ENCODE data around the gene RIN3.

RIN3 gene

DNA sequence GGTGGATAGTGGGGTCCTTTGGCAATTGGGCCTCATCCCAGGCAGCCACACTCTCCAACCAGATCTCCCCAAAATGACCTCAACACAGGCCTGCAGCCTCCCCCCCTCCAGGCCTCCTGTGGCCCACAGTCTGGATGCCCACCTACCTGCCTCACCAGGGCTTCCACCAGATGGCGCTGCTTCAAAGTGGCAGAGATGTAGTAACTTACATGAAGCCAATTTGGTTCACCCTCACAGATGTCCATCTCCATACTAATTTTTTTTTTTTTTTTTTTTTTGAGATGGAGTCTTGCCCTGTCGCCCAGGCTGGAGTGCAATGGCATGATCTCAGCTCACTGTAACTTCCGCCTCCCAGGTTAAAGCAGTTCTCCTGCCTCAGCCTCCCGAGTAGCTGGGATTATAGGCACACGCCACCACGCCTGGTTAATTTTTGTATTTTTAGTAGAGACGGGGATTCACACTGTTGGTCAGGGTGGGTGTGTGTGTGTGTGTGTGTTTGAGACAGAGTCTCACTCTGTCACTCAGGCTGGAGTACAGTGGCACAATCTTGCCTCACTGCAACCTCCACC, 201.2 kb downstream of the RIN3 start:
- DNase-seq (ENCODE audit: low read depth in 2 of 2), result peak; percentile 63 to 80

DNA sequence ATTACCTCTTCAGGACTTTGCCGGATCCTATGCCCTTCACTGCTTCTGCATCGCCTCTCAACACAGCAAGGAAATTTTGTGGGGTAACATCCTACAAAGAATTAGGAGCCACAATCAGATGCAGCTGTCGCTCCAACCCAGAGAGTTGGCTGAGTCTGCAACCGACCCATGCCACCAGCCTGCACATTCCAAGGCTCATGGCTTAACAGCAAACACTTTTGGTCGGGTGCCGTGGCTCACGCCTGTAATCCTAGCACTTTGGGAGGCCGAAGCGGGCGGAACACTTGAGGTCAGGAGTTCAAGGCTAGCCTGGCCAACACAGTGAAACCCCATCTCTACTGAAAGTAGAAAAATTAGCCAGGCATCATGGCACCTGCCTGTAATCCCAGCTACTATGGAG, 202.6 kb downstream of the RIN3 start:
- DNase-seq (ENCODE audit: low read depth in 2 of 2), result no peak

DNA sequence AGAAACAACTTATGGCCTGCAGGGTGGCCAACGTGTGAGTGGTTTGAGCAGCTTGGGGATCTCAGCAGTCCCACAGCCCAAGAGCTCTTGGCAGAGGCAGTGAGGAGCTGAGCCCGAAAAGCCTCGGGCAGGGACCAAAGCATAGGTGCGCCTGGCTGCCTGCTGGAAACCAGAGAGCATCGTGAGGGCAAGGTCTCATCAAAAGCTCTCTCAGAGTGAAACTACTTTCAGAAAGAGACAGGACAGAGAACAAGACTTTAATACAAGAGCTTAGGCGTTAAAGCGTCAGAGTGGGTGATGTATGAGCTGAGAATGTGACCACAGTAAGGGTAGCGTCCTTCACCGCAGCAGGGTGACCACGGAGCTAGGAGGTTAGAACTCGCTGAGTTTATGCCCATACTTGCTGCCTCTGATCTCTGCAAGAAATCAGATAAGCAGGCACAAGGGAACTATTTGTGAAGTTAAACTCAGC, 204.0 kb downstream of the RIN3 start:
- DNase-seq (ENCODE audit: low read depth in 2 of 2), result no peak

DNA sequence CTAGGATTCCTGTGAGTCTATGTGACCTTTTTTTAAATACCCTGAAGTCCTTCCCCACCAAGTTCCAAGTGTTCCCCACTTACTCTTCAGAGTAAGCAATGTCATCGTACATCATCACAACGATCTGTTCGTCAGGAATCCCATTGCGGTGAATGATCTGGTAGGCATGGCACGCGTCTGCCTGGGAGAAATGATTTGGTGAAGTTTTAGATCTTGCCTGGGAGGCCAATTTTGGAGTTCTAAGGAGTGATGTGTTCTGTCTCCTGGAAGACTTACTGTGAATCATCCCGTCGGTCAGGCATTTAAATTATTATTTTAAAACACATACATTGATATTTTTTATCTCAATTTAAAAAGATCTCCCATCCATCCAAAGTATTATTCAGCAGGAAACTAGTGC, 205.1 kb downstream of the RIN3 start:
- DNase-seq (ENCODE audit: low read depth in 2 of 2), result no peak

DNA sequence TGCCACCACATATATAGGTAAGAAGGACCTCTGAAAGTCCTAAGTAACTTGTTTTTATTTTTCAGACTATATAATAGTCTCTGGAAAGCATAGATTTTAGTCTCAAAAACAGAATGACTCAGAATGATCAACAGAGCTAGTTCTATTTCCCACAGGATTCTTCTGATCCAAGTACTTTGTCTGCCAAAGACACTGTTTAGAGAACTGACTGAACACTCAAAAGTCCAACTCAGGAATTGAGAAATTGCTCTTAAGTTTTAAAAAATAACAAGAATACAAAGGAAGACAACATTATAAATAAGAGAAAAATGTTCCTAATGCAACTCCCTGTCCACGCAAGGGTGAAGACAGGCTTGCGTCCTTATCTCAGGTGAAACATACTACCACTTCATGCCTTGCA, 205.8 kb downstream of the RIN3 start:
- DNase-seq (ENCODE audit: low read depth in 2 of 2), result no peak

DNA sequence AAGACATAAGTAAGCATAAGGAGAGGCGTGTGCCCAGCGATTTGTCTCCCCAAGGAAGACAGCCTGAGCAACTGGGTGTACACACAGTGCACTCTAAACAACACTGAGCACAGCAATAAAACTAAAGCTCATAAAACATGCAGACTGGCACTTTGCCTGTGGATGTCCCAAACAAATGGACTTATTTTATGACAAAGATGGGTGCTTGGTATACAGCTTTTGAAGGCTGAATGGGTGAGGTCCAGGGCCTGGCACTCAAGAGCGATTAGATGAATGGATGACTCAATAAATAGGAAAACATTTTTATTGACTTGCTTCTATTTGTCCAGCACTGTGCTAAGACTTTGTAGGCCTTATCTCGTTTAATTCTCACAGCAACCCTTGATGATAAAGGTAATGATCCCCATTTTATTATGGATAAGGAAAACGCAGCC, 206.3 kb downstream of the RIN3 start:
- no peak for DNase-seq (ENCODE audit: low read depth in 2 of 2)

DNA sequence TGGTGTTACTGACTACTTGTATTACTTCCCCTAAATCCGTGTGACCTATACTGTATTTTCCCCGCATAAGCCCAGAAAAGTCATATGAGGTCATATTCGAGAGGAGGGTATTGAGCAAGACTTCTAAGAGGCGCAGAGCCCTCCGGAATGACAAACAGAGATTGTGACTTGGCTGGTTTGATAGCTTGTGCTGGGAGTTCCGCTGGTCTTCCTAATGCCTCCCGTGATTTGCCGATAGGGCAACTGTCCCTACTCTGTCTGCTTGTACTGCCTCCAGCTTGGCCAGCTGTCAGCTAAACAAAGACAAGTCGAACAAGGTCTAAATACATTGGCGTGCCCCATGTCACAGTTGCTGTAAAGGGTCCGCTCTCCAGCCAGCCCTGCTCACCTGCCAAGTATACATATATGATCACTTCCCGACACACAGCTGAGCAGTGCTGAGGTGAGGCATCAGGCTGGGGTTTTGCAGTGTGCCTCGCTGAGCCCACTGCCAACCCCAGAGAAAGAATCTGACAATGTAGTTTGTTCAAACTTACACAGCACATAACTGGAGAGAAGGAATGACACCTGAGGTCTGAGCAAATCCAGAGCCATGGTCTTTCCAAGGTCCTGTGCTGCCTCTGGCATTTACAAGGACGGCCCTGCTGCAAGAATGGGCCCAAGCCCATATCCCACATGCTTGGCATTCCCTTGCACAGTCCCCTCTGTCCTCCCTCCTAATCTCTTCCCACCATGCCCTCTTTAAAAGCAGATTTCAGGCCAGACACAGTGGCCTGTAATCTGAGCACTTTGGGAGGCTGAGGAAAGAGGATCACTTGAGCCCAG, 211.1 kb downstream of the RIN3 start:
- no peak for DNase-seq (ENCODE audit: low read depth in 2 of 2)

DNA sequence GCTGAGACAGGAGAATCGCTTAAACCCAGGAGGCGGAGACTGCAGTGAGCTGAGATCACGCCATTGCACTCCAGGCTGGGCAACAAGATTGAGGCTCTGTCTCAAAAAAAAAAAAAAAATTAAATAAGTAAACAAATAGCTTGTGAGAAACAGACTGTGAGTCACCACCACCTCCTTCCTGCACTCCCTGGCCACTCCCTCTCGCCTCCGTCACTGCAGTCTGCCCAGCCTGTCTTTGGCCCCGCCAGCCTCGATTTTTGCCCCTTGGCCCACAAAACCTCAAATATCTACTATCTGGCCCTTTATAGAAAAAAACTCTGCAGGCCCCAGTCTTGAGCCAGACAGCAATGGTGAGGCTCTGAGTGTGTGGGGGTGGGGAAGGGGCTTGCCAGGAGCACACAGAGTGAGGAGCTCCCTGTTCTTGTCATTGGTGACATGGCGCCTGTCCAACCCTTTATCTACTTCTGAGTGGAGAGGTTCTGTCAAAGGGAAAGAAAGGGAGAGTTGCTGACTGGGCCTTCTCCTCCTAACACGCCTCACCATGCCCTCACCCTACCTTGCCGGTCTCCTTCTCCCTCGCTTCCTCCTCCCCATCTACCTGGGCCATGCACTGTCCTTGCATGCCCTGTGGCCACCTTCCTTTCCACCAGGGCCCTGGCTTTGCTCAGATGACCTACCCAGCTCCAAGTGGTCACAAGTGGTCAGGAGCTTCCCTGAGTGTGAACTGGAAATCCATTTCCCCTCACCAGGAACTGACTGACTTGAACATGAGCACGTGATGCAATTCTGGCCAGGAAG, 212.8 kb downstream of the RIN3 start:
- DNase-seq (ENCODE audit: low read depth in 2 of 2), result no peak

DNA sequence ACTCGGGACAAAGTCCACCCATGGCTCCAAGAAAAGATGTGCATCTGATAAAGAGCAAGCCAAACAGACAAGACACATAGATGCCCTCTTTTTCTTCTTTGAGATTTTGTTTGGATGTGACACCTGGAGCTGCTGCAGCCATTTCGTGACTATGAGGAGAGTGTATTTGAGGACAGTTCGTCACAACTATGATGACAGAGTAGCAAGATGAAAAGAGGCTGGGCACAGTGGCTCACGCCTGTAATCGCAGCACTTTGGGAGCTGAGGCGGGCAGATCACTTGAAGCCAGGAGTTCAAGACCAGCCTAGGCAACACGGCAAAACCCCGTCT, 213.3 kb downstream of the RIN3 start:
- DNase-seq (ENCODE audit: low read depth in 2 of 2), result no peak

DNA sequence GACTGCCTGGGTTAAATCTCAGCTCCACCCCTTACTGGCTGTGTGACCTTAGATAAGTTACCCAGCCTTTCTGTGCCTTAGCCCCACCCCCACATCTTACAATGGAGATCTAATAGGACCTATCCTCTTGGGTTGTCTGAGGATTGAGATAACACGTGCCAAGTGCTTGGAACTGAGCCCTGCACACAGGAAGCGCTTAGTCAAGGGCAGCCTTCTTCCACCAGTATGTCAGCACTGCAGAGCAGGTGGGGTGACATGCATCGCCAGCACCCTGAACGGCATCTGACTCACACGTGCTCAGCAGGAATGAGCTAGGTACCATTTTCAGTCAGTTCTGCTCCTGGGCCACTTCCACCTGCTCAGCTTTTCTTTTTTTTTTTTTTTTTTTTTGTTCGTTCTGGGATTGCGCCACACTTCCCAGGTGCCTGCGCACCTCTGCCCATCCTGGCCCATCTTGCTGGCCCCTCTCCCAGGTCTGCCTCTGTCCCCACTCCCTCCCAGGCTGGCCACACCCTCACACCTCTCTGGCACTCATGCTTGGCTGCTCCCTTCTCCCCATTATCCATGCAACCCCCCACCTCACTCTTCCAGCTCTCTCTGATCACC, 215.3 kb downstream of the RIN3 start:
- DNase-seq (ENCODE audit: low read depth in 2 of 2), result no peak

DNA sequence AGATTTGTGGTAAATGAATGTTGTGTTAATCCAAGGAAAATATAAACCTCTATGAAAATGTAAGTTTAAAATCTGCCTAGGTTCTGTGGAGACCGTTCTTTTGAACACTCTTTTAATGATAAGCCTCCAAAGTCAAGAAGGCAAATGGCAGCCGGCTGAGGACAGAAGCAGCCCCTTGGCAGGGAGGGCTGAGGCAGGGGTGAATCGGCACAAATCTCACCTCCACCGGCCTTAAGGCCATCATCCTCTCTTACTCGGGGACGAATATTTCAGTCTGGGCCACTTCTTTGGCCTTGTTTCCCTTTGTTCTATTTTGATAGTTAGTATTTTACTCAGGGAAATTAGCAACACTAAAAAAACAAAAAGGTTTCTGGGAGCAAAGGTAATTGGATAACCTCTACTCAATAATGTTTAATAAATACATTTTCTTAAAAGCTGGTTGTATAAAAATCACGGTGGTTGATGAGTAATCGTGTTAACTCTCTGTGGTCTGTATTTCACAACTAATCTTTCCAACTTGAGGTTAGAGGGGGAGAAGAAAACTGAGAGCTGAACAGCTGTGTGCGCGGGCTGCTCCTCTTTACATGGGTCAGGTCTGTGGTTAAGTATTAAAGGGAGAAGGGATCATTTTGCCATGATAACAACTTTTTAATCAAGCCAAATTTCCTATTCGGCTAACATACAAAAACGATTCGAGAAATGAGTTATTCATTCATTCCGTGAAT, 216.2 kb downstream of the RIN3 start:
- DNase-seq (ENCODE audit: low read depth in 2 of 2), result no peak

DNA sequence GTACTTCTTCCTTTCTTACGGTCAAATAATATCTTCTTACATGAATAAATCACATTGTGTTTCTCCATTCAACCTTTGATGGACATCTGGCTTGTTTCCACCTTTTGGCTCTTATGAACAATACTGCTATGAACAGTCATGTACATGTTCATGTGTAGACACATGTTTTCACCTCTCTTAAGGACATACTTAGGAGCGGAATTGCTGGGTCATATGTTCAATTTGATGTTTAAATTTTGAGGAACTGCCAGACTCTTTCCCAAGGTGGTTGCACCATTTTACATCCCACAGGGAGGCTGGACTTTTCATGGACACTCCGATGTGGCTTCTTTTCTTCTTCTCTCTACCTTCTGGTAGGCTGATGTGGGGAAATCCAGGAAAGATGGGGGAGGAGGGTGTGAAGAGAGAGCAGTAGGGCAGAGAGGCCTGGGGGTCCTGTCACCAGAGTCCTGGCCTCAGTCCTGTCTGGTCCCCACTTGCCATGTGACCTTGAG, 218.1 kb downstream of the RIN3 start:
- no peak for DNase-seq (ENCODE audit: low read depth in 2 of 2)

DNA sequence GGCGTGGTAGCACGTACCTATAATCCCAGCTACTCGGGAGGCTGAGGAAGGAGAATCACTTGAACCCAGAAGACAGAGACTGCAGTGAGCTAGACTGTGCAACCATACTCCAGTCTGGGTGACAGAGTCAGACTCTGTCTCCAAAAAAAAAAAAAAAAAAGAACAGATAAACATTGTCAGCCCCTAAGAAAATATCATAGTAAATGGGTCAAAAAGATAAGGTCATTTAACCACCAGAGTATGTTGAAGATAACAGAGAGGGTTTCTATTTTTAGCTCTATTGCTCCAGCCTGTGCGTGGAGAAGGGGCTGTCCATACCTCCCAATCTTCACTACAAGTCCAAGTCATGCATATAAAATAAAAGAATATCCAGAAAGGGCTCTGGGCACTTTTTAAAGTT, 219.4 kb downstream of the RIN3 start:
- no peak for DNase-seq (ENCODE audit: low read depth in 2 of 2)

DNA sequence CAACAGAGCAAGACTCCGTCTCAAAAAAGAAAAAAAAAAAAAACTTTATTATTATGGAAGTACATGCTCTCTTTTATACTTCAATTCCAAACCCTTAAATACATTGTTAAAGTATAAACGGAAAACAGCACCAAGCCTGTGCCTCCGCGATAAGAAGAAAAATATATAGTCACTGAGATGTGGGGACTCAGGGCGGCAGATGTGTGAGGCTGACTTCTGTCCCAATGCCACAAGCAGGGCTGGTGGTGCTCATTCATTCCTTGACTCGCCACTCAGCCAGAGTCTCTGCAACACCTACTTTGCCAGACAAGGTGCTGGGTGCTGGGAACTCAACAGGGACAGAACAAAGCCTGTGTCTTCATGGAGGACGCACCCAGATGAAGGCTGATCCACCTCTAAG, 221.0 kb downstream of the RIN3 start:
- no peak for DNase-seq (ENCODE audit: low read depth in 2 of 2)

DNA sequence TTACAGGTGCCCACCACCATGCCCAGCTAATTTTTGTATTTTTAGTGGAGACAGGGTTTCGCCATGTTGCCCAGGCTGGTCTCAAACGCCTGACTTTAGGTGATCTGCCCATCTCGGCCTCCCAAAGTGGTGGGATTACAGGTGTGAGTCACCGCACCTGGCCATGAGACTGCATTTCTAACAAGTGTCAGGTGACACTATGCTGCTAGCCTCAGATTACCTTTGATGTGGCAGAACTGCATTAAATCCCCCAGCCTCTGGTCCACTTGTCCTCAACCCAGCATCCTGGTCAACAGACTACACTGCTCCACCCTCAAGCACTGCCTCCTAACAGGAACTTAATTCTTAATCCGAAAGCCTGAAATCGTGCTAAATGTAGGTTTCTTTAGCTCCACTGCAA, 221.8 kb downstream of the RIN3 start:
- no peak for DNase-seq (ENCODE audit: low read depth in 2 of 2)

DNA sequence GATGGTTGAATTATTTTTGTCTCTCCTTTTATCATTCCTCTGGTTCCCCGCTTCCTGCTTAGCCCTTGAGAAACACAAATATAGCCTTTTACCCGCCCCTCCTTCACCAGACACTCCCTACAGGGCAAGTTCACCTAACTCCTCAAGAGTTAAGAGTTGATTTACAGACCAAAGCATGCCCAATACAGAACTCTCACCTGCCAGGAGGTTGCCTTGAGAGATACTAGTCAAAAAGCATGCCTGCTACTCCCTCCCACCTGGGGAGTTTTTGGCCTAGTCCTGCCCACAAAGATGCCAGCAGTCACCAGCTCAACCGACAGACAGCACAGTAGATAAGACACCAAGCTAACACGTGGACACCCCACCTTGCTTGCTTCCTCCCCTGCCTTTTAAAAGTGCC, 223.6 kb downstream of the RIN3 start:
- no peak for DNase-seq (ENCODE audit: low read depth in 2 of 2)

DNA sequence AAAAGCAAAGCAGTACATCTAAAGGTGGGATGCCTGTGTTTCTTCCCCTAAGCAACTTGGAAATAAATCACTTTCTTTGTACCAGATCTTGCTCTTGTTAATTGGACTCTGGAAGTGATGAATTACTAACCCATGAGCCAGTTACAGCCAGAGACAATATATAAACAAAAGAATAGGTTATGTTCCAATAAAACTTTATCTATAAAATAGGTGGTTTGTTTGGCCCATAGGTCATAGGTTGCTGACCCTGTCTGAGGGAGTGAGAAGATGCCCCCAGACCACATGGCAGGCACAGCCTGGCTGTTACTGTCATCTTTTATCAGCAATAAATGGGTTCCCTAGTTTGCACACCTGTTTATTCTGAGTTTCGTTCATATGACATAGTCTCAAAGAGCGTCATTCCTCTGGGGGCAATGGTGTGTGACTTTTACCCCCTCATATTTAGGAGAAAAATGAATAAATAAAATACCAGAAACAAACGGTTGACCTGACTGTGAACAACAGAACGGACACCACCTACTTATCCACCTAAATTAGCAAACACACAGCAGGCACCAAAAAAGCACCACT, 224.1 kb downstream of the RIN3 start:
- DNase-seq (ENCODE audit: low read depth in 2 of 2), result no peak
